Amygdala (tissue), 56 donors: ENCODE results near the gene DACT2.
"Not testable (repeated sequence)": the region's sequence is repeated elsewhere in the genome, so short reads cannot be mapped to it uniquely, and the experiment has no call there.

Experiments
- DNase-seq, 56 donors: peaks; one replicate each; lab custom pipeline; 2025; lab: John Stamatoyannopoulos, UW

The DACT2 gene

DNA sequence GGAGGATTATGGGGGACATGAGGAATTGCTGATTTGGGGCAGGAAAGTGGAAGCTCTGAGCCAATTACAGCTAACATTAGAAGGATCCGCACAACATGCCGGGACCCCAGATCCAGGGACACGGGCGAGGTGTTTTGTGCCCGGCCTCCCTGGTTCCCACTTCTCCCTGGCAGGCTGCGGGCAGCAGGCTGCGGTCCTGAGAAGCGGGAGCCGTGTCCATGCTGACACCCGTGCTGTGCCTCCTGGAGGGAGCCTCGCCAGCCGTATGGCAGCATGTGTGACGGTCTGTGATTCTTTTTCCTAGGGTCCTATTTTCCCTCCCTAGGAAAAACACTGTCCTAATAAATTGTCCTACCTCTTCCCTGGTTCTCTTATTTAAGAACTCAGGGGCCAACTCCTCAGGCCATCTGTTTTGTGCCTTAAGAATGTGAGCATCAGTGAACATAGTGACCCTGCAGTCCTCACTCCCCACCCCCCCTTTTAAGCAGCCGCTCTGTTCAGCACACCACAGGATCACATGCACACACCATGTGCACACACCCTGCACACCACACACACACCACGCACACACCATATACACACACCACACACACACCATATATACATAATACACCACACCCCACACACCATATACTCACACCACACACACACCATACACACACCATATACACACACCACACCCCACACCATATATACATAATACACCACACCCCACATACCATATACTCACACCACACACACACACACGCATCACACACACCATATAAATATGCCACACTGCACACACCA lies 49.9 kb downstream of the DACT2 start:
- DNase-seq = no peak

DNA sequence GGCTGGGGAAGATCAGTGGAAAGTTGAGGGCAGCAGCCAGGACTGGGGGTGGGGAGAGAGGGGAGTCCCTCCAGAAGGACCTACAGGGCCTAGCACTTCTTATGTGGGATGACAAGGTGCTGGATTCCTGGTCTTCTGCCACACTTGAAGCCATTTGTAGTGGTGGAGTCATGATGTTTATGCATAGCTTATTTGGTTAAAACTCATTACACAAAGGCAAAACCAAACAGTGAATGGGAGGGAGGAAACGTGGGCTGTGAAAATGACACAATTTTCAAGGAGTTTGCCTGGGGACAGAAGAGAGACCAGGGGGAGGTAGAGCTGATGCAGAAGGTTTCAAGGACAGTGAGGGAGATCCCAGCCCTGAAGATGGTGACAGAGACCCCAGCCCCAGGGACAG lies 50.8 kb downstream of the DACT2 start:
- no peak for DNase-seq

DNA sequence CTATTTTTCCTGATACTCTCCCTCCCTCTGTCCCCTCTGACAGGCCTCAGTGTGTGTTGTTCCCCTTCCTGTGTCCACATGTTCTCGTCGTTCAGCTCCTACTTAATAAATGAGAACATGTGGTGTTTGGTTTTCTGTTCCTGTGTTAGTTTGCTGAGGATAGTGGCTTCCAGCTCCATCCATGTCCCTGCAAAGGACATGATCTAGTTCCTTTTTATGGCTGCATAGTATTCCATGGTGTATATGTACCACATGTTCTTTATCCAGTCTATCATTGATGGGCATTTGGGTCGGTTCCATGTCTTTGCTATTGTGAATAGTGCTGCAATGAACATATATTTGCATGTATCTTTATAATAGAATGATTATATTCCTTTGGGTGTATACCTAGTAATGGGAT lies 51.8 kb downstream of the DACT2 start:
- not testable (repeated sequence) for DNase-seq

DNA sequence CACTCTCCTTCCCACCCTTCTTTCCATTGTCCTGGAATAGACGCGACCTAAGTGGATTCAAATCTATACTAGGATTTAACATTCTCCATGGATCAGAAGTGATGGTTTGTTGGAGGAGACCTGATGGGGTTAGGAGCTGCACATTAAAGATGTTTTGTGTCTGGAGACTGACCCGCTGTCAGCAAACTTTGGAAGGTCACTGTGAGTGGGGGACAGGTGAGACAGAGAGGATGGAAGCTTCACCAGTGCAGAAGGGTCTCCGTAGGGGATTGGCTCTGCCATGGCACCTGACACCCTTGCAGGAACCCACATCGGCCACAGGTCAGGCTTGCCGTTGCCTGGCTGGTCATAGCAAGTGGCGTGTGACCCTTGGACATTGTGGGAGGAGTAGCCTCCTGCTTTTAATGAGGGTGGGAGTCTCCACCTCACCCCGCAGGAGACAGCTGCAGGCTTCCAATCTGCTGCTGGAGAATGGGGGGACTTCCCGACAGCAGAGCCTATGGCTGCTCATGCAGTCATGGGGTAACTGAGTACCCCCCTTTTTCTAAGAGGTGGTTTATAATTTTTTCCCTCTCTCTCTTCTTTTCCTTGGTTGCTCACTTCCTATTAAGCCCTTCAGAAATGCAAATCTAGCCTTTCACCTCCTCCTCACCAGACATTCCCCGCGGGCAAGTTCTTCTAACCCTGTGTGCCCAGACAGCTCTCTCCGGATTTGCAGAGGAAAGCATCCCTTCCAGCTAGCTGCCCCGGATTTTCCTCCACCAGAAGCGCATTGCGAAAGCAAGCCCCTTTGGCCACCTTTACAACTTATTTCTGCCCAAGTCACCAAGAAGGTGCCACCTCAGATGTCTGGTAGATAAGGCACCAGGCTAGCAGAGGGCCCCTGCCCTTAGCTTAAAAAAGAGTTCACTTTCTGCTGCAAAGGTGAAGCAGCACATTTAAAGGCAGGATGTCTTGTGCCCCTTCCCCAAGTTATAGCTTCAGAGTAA lies 53.5 kb downstream of the DACT2 start:
- DNase-seq = no peak

DNA sequence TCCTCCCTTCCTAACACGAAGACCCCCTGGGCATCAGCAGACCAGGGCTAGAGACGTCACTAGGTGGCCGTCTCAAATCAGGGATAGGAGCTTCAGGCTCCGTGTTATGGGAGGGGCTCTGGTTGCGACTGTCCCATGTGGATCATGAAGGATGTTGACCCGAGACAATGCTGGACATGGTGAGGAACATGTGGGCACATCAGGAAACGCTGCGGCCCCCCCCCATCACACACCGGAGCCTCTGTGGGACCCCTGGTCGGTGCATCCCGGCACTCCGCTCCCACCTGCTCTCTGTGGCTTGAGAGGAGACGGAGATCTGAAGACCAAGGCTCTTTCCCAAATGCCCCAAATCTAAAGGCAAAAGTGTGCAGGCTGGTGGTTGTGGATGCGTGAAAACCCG lies 54.2 kb downstream of the DACT2 start:
- no peak for DNase-seq

DNA sequence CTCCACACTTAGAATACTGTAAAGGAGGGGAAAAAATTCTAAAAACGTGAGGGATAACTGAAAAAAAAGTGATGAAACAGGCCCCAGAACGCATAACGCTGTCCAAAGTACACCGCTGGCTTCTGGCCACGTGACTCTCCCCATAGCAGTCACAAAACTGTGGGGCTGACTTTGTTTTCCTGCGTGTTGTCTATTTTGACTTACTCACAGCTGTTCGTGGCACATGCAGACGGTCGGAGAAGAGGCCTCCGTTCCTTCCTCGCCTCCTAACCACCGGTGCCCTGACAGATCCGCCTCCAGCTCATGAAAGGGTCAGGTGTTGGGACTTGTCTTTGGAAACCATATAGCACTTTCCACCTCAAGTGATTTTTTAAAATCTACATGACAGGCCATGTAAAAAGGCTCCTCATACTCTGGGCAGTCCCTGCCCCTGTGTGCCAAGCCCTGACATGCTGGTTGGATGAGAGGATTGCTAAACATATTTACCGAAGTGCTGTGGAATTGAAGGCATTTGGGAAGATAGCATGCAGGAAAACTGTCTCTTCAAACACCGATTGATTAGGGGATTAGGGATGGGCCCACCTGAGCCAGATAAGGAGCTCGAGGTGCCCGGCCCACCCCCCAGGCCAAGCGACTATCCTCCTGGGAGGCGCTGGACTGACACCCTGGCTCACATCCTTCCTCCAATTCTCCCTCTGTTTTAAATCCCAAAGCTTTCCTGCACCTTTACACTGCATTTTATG lies 54.8 kb downstream of the DACT2 start:
- DNase-seq = no peak

DNA sequence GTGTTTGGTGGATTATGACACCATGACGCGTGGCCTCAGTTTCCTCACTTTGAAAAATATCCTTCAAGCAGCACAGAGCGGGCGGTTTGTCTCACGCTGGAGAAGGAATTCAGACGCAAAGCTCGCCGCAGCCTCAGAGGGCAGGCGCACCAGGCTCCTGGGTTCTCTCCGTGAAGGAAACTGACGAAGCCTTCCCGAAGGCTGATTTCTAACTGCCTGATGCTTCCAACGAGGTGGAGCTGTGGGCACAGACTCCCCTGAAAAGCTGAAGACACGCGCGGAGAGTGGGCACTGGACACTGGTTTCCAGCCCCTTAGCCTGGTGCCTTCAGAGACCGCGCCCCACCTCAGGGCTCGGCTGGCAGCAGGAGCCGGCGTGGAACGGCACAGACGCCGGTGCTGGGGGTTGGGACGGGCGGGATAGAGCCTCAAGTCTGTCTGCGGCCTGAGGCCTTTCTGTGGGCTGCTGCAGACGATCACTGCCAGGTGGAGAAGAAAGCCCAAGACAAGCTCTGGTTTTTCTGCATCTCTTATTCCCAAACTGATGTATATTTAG lies 56.1 kb downstream of the DACT2 start:
- DNase-seq = no peak

DNA sequence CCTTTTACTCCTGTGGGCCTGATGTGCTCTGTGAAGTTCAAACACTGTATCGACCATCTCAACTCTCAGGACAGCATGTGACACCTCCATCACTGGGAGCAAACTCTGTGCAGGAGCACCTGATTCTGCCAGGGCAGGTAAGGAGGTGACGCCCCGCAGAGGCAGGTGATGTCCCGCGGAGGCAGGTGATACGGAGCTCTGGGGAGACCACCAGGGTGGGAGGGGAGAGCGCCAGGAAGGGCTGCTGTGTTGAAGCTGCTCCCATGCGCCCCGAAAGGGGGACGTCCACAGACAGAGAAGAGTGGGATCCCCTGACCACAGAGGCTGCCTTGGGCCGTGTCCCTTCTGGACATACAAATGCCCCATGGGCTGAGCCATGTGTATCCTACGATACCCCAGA lies 58.3 kb downstream of the DACT2 start:
- DNase-seq = no peak

DNA sequence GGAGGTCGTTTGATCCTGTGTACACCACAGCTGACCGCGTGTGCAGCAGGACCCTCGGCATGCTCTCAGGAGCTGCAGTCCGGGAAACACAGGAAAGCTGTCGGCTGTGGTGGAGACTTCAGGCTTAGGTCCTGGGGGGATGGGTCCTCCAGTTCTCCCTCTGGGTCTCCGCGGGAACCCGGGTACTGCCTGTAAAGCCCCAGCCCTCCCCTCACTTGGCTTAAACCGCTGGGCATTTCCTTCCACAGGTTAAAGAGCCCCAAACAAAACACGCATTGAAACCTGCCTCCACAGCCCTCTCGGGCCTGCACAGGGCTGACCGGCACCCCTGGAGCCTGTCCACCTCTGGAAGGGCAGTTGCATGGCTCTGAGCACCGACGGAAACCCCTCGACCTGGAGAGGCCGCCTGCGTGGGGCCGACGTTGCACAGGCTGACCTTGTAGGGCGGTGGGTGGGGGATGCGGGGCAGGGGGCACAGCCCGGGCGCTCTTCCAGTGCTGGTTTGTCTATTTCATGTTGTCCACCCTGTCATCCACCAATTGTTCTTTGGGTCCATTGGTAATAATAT lies 59.1 kb downstream of the DACT2 start:
- no peak for DNase-seq

DNA sequence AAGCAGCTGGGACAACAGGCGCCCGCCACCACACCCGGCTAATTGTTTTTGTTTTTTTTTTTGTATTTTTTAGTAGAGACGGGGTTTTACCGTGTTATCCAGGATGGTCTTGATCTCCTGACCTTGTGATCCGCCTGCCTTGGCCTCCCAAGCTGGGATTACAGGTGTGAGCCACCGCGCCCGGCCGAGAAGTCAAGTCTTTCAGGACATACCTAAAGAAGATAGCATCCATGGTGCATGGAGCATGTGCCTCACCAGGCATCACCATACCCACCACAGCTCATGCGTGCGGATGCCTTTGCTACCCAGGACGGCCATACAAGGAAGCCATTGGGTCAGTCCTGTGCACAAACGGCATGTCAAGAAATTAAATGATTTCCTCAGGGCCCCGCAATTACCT lies 60.8 kb downstream of the DACT2 start:
- no peak for DNase-seq

DNA sequence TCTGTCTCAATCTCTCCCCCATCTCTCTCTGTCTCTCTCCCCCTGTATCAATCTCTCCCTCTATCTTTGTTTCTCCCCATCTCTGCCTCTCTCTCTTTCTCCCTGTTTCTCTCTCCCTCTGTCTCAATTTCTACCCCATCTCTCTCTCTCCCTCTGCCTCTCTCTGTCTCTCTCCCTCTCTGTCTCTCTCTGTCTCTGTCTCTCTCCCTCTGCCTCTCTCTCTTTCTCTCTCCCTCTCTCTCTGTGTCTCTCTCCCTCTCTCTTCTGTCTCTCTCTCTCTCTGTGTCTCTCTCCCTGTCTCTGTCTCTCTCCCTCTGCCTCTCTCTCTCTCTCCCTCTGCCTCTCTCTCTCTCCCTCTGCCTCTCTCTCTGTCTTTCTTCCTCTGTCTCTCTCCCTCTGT lies 62.6 kb downstream of the DACT2 start:
- DNase-seq = no peak
